Sigmoid colon (tissue), 7 donors: ENCODE data around the gene CA9. TPM values are rescaled to one million over a fixed set of nuclear protein-coding genes. Genes with fewer than 3 reads are reported as not detected.

Experiments
- DNase-seq: peaks from one replicate; pipeline ENCODE4 v3.0.0-alpha.2; 2019
- H3K27ac ChIP-seq, 4 donors: fragments of 200-600 bp; sonication (generic); one replicate each; pipeline ENCODE4 v1.5.1; 2016 to 2019; ENCODE audit warnings: mild to moderate bottlenecking in 1 of 4
- H3K27me3 ChIP-seq, 3 donors: fragments of 200-600 bp; sonication (generic); one replicate each; pipeline ENCODE4 v1.5.1; 2019; ENCODE audit warnings: mild to moderate bottlenecking in 1 of 3
- H3K36me3 ChIP-seq, 4 donors: fragments of 200-600 bp; sonication (generic); one replicate each; pipeline ENCODE4 v1.5.1; 2016 to 2019
- H3K4me1 ChIP-seq, 4 donors: fragments of 200-600 bp; sonication (generic); one replicate each; pipeline ENCODE4 v1.5.1; 2017 to 2019
- H3K4me3 ChIP-seq, 4 donors: fragments of 200-600 bp; sonication (generic); one replicate each; pipeline ENCODE4 v1.5.1; 2017 to 2019; ENCODE audit warnings: mild to moderate bottlenecking in 2 of 4, moderate library complexity in 1 of 4
- H3K9me3 ChIP-seq, 4 donors: fragments of 200-600 bp in 3 of 4; sonication (generic) in 3 of 4; one replicate each; pipeline versions ENCODE4 v1.5.1 to v1.6.1; 2013 to 2019
- CTCF ChIP-seq, 4 experiments: fragments of 450-650 bp in 3 of 4; fragments of 200-600 bp in 1 of 4; IDR thresholded peaks; one replicate each; pipeline ENCODE4 v1.5.1; 2016 to 2019; ENCODE audit warnings: antibody characterized with exemption in 4 of 4, mild to moderate bottlenecking in 3 of 4, moderate library complexity in 2 of 4
- EP300 ChIP-seq, 4 donors: sonication (generic); formaldehyde crosslinking; IDR thresholded peaks; one replicate each; pipeline ENCODE4 v1.6.1; 2017; ENCODE audit warnings: antibody characterized with exemption in 4 of 4
- POLR2A ChIP-seq, 2 donors: fragments of 450-650 bp; IDR thresholded peaks; one replicate each; pipeline ENCODE4 v1.6.1; 2016; ENCODE audit warnings: antibody characterized with exemption in 2 of 2, mild to moderate bottlenecking in 2 of 2, moderate library complexity in 2 of 2
- POLR2AphosphoS5 ChIP-seq, 4 donors: sonication (generic); formaldehyde crosslinking; IDR thresholded peaks; one replicate each; pipeline ENCODE4 v1.6.1; 2017; ENCODE audit warnings: antibody characterized with exemption in 4 of 4
- WGBS, 2 donors: extraction: QIAGEN DNeasy Blood & Tissue Kit; methylation state at CpG; one replicate each; pipeline ENCODE4 v1.1.7; 2013; 5-methylcytosine and 5-hydroxymethylcytosine counted together
- intact Hi-C: fragments of 100-400 bp; cut with DNase I; formaldehyde crosslinking; loops from one replicate; pipeline ENCODE4 v1.15.1; 2023
- polyA plus RNA-seq, 3 donors: library from polyadenylated mRNA; stranded (reverse); fragments of 200-250 nt; gene quantifications; one replicate each; pipeline ENCODE4 v1.2.3, GENCODE V29; 2013
- total RNA-seq, 4 donors: library from RNA; depleted of rRNA; stranded (reverse); fragments of >200 nt; gene quantifications; one replicate each; pipeline ENCODE4 v1.1.0, GENCODE V29; 2016
- donor health status: healthy with polysubstance abuse.
- donor health status: Bipolar disorder and iron deficiency.
- donor health status: healthy.

Gene CA9
- total and polyA plus RNA-seq, 7 donors: 0.33 to 1.7 (median 0.71) TPM; not detected in 4

DNA sequence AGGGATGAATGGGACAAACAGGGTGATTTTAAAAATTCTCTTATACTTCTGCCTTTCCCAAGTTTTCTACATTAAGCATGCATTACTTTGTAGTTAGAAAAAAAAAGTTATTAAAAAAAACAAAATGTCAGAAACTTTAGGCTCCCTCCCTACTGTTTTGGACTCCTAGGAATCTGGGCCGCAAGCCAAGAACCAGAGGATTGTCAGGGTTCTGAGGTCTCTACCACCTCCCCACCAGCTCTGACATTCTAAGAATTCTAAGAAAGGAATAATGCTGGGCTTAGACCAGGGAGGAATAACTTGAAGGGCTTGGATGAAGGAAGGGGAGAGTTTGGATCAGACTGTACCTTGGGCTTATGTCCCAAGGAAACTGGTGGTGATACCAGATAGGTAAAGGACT is 7.7 kb upstream of the CA9 start:
- TF ChIP-seq CTCF (IDR thresholded peaks at IDR 0.05): no peak
- no peak for TF ChIP-seq EP300 (IDR thresholded peaks at IDR 0.05)
- TF ChIP-seq POLR2A (IDR thresholded peaks at IDR 0.05): no peak
- no peak for TF ChIP-seq POLR2AphosphoS5 (IDR thresholded peaks at IDR 0.05)
- Histone ChIP-seq H3K36me3 (peaks cover 0 to under 1% (median 0%) of the 10 kb centered on the region in 4 donors), H3K9me3 (no peaks in the 10 kb centered on the region), H3K4me3 (no peak overlapping the region), H3K27me3 (no peaks in the 10 kb centered on the region), H3K27ac (peak overlapping the region in 2 of 4 donors; percentile 97 to 98), H3K4me1 (peaks cover 0 to 40% (median 36%) of the 10 kb centered on the region in 4 donors)
- intact Hi-C loops: loop anchor here (1.0 kb wide), 1 partner anchor 9 kb away; no protein-coding TSS in a partner anchor
- 91 to 92% methylated on average over 1 of the region's 1 CpG for WGBS, 2 donors
- no peak for DNase-seq

GRCh38 chr9:35666549-35666948 is 7.2 kb upstream of the CA9 start:
- TF ChIP-seq EP300 (IDR thresholded peaks at IDR 0.05): no peak
- TF ChIP-seq POLR2A (IDR thresholded peaks at IDR 0.05): no peak
- no peak for TF ChIP-seq CTCF (IDR thresholded peaks at IDR 0.05)
- no peak for TF ChIP-seq POLR2AphosphoS5 (IDR thresholded peaks at IDR 0.05)
- no peak for DNase-seq
- intact Hi-C loops: loop anchor here (1.0 kb wide), 1 partner anchor 9 kb away; no protein-coding TSS in a partner anchor
- Histone ChIP-seq H3K36me3 (no peaks in the 10 kb centered on the region), H3K4me3 (no peak overlapping the region), H3K4me1 (peaks cover 0 to 35% (median 31%) of the 10 kb centered on the region in 4 donors), H3K27ac (peak overlapping the region in 1 of 4 donors; percentile 98), H3K27me3 (no peaks in the 10 kb centered on the region), H3K9me3 (no peaks in the 10 kb centered on the region)
- 78 to 89% methylated on average over 5 of the region's 5 CpGs for WGBS, 2 donors

GRCh38 chr9:35667939-35668338 is 5.8 kb upstream of the CA9 start:
- Histone ChIP-seq H3K4me1 (peaks cover 0 to 24% (median 21%) of the 10 kb centered on the region in 4 donors), H3K27ac (no peak overlapping the region), H3K36me3 (no peaks in the 10 kb centered on the region), H3K4me3 (no peak overlapping the region), H3K27me3 (no peaks in the 10 kb centered on the region), H3K9me3 (no peaks in the 10 kb centered on the region)
- WGBS, 2 donors: 96 to 98% methylated on average over 3 of the region's 3 CpGs
- TF ChIP-seq EP300 (IDR thresholded peaks at IDR 0.05): no peak
- no peak for TF ChIP-seq CTCF (IDR thresholded peaks at IDR 0.05)
- no peak for TF ChIP-seq POLR2AphosphoS5 (IDR thresholded peaks at IDR 0.05)
- no peak for TF ChIP-seq POLR2A (IDR thresholded peaks at IDR 0.05)
- intact Hi-C loops: no loop called here
- no peak for DNase-seq

DNA sequence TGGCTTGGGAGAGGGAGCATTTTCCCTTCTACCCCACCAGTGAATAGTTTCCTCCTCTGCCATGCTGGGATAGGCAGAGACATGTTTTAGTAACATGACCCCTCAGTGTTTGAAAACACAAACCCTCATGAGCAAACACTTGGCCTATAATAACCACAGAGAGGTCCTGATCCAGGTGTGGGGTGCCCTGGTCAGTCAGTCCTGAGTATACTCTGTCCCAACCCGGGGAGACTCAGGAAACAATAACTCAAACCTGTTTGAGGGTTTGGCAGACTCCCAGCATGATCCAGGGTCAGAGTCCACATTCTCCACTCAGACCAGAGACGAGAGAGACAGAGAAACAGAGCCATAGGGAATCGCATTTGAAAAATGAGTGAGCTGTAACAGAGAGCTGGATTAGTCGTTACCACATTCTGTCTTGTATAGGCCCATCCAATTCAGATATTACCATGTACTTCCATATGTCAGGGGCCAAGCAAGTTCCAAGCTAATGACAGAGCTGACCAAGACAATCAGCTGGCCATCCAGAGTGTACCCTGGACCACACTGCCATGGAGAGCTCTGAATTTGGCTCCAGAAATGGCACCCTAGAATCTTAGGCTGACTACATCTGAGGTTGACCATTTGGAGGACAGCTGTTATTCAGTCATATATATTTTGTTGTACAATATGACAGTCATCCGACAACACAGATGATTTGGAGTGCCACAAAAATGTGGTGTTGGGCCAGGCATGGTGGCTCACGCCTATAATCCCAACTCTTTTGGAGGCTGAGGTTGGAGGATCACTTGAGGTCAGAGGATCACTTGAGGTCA is 4.2 kb upstream of the CA9 start:
- intact Hi-C loops: no loop called here
- H3K4me1 ChIP-seq: peaks cover 0 to 29% (median 23%) of the 10 kb centered on the region in 4 donors
- WGBS, 2 donors: 42 to 71% methylated on average over 6 of the region's 6 CpGs

More for the DNA sequence above, 4.2 kb upstream of the CA9 start:
- Histone ChIP-seq H3K36me3 (no peaks in the 10 kb centered on the region), H3K27ac (no peak overlapping the region), H3K27me3 (no peaks in the 10 kb centered on the region), H3K9me3 (no peaks in the 10 kb centered on the region), H3K4me3 (no peak overlapping the region)
- no peak for DNase-seq
- no peak for TF ChIP-seq POLR2AphosphoS5 (IDR thresholded peaks at IDR 0.05)
- no peak for TF ChIP-seq POLR2A (IDR thresholded peaks at IDR 0.05)
- no peak for TF ChIP-seq EP300 (IDR thresholded peaks at IDR 0.05)
- no peak for TF ChIP-seq CTCF (IDR thresholded peaks at IDR 0.05)
